NCI-H69 (cell line): ENCODE data around the gene CFAP77.
A peak's percentile ranks its signal among the peaks of the same experiment; 100 is the strongest.

Experiments used
- DNase-seq: peaks from one replicate; lab custom pipeline; 2025; lab: John Stamatoyannopoulos, UW

The CFAP77 gene

DNA sequence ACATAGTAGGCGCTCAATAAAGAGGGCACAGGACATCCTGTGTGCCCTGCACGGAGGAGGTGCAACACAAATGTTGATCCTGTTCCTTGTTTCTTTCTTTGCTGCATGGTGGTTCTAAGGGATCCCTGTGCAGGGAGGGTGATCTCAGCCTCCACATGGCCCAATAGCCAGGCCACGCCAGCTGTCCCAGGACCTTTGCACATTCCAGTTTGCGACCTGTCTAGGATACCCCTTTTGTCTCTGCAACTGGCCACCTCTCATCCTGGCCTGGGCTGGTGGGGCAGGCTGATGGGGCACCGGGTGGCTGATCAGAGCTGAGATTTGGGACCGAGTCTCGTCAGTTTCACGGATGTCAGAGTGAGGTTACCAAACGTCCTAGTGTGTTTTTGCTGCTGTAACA, 79.5 kb downstream of the CFAP77 start:
- DNase-seq: no peak

GRCh38 chr9:132494857-132495256, 84.8 kb downstream of the CFAP77 start:
- DNase-seq: no peak

GRCh38 chr9:132497731-132498130, 87.7 kb downstream of the CFAP77 start:
- DNase-seq: no peak

DNA sequence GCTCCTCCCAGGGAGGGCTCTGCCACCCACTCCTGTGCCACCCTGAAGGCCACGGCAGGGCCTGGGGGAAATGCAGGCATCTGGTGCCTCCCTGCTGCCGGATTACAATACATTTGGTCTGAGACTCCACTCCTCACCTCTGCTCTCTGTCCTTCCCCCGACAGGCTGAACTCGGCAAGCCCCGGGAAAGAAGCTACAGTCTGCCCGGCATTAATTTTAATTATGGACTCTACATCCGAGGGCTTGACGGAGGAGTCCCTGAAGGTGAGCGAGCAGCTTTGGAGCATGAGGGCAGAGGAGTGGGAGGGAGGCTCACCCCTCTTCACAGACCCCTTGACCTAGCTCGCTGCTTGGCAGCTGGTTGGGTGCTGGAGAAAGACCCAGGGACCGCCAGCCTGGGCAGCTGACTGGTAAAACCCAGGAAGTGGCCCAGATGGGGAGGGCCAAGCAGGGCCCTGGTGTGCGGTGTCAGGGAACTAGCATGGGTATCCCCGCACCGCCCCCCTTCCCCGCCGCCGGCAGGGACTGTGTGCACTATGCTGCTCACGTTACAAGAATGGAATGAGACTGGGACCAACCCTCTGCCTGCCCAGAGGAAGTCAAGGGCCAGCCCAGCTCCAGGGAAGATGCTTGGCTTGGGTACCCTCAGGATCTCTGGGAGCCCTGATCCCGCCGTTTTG, 88.7 kb downstream of the CFAP77 start:
- DNase-seq: no peak

GRCh38 chr9:132499251-132499650, 89.2 kb downstream of the CFAP77 start:
- no peak for DNase-seq

DNA sequence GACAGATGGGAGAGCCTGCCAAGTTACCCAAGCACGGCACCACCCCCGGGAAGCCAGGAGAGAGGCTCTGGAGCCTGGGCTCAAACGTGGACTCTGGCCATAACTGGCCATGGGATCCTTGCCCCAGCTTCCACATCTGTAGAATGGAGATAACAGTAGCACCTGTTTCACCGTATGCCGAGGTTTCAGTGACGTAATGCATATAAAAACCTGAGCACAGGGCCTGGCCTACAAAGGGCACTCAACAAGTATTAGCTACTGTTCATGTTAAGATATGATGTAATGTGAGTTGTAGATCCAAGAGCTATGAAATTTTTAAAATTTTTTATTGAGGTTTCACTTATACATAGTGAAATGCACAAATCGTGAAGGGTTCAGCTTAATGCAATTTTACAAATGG, 90.2 kb downstream of the CFAP77 start:
- no peak for DNase-seq

- no peak for DNase-seq
Observed at GRCh38 chr9:132502480-132502879, 92.5 kb downstream of the CFAP77 start.

- DNase-seq: no peak
Observed at GRCh38 chr9:132503116-132503515, 93.1 kb downstream of the CFAP77 start.

GRCh38 chr9:132504488-132504887, 94.5 kb downstream of the CFAP77 start:
- no peak for DNase-seq

DNA sequence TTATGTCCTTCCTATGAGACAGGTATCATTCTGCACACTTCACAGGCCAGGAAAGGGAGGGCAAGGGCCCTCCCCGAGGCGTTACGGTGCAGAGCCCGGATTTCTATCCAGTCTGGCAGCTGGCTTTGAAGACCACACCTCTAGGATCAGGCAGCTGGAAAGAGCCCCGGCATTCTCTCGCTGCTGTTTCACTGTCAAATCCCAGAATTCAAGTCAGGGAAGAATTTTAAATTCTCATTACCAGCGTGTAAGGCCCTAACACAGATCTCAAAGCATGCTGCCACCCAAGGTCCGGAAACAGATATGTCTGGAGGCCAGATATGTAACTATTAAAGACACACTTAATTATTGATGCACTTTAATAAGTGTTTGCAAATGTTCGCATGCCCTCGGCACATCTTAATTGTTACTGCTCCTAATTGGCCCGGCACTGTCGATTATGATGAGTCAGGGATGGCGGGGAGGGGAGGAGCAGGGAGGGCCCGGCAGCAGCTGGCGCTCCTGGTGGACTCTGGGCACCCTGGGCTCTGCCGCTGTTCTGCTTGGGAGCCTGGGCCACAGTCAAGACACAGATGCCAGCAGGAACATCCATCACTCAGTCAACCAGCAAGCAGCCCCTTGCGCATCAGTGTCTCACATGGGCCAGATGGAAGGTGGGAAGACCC, 96.1 kb downstream of the CFAP77 start:
- peak; percentile 91 for DNase-seq

GRCh38 chr9:132506977-132507669, 97.1 kb downstream of the CFAP77 start:
- DNase-seq: no peak

DNA sequence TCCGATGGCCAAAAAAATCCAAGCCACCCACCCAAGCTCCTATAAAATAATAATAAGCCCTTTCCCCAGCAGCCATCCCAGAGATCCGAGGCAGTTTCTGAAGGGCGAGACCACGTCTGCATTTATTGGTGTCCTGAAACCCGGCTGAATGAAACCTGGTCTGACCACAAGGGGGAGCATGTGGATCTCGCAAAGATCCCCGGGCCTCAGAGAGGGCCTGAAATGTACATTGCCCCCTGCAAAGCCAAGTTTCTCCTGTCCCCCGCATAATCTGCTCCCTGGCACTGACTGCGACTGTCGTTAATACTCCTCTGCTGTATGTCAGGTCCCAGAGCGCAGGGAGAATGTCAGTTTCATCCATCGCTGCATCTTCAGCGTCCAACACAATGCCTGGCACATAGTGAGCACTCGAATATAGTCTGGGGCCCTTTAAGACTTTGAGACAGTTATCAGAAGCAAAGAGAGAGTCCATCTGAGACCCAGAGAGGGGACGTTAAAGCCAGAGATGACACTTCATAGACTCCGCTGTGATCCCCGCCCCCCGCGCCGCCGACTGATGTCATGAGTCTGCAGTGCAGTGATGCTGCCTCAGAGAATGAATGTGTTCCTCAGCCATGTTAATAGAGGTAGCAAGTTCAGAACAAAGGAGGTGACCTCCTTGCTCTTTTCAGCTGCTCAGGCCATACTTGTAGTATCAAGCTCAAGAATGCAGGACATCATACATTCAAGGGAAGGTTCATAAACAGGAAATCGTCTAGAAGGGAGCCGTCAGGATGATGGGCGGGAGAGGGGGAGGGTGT, 97.9 kb downstream of the CFAP77 start:
- DNase-seq: peak; percentile 88

GRCh38 chr9:132509928-132510874, 100.2 kb downstream of the CFAP77 start:
- DNase-seq: no peak

- no peak for DNase-seq
Observed at GRCh38 chr9:132511191-132511999, 101.4 kb downstream of the CFAP77 start.

- no peak for DNase-seq
Observed at GRCh38 chr9:132513416-132513815, 103.4 kb downstream of the CFAP77 start.

GRCh38 chr9:132514011-132514744, 104.2 kb downstream of the CFAP77 start:
- no peak for DNase-seq

- DNase-seq: no peak
Observed at GRCh38 chr9:132514821-132515220, 104.8 kb downstream of the CFAP77 start.

DNA sequence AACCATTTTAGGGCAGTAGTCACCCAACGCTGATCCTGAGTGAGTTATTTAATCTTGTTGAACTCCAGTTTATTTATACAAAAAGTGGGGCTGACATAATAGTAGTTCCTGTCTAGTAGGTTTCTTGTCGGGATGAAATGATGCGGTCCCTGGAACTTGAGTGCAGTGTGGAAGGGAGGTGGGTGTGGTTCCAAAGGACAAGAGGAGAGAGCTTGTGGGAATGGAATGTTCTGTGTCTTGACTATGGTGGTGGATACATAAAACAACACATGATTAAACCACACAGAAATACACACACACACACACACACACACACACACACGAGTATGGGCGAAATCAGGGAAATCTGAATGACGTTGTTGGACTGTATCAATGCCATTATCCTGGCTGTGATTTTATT, 106.3 kb downstream of the CFAP77 start:
- DNase-seq: no peak

DNA sequence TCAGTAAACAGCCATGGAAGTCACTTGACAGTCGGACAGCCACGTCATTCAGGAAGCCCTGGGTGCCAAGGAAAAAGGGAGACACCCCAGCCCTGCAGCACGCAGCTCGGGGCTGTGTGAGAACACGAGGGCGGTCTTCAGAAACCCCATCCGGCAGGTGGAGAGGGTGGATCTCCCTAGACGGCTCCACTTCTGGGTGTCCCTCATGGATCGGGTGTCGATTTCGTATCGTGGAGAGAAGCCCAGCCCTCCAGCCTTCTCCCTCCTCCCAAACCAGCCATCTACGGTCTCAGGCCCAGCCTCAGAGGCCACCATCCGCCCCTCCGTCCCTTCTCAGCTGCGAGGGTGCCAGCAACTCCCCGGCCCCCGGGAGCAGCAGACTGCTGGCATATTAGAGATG, 106.9 kb downstream of the CFAP77 start:
- no peak for DNase-seq
